WTC11 (cell line): ENCODE measurements around the gene DGKQ. TPM values are rescaled to one million over a fixed set of nuclear protein-coding genes. Genes with fewer than 3 reads are reported as not detected.

Source experiments
- ATAC-seq: fragments of 200-7000 bp; cut with Tn5 transposase; 2 replicates; pipeline ENCODE4 v1.10.0; 2021; ENCODE audit warnings: mild to moderate bottlenecking, moderate library complexity
- CTCF ChIA-PET: fragments of 300-600 bp; sonication (Branson Sonifier 250); formaldehyde crosslinking; loops from one replicate; lab custom pipeline; 2021; ENCODE audit warnings: antibody characterized with exemption; lab: Charles Lee
- POLR2A ChIA-PET: fragments of 350-600 bp; sonication (Branson Sonifier 250); formaldehyde crosslinking; loops from one replicate; lab custom pipeline; 2021; ENCODE audit warnings: antibody characterized with exemption; lab: Charles Lee
- DNase-seq: peaks from one replicate; pipeline ENCODE4 v3.0.0; 2021; ENCODE audit warnings: low spot score
- H3K27ac Mint-ChIP-seq: 2 replicates; pipeline ENCODE4 v1.8.0; 2021; ENCODE audit warnings: mixed read lengths
- H3K27me3 Mint-ChIP-seq: 2 replicates; pipeline ENCODE4 v1.8.0; 2021; ENCODE audit warnings: low read depth, mild to moderate bottlenecking, moderate library complexity, mixed read lengths
- H3K36me3 Mint-ChIP-seq: 2 replicates; pipeline ENCODE4 v1.8.0; 2021; ENCODE audit warnings: mixed read lengths
- H3K4me1 Mint-ChIP-seq: 2 replicates; pipeline ENCODE4 v1.8.0; 2022; ENCODE audit warnings: mixed read lengths
- H3K4me3 Mint-ChIP-seq: 2 replicates; pipeline ENCODE4 v1.8.0; 2021; ENCODE audit warnings: mild to moderate bottlenecking, moderate library complexity, mixed read lengths
- H3K9me3 Mint-ChIP-seq: 2 replicates; pipeline ENCODE4 v1.8.0; 2021; ENCODE audit warnings: mixed read lengths
- CBFB ChIP-seq: sonication (generic); formaldehyde crosslinking; IDR thresholded peaks from 2 replicates; pipeline ENCODE4 v1.8.1; 2022; ENCODE audit warnings: mild to moderate bottlenecking, low read depth, missing genetic modification reagents
- CREB1 ChIP-seq: sonication (generic); formaldehyde crosslinking; IDR thresholded peaks from 2 replicates; pipeline ENCODE4 v1.8.0; 2023; ENCODE audit warnings: mild to moderate bottlenecking, missing genetic modification reagents
- ELF4 ChIP-seq: sonication (generic); formaldehyde crosslinking; IDR thresholded peaks from 2 replicates; pipeline ENCODE4 v1.8.1; 2022; ENCODE audit warnings: low read depth, mild to moderate bottlenecking, moderate library complexity, missing genetic modification reagents
- GABPB1 ChIP-seq: sonication (generic); formaldehyde crosslinking; IDR thresholded peaks from 2 replicates; pipeline ENCODE4 v1.8.1; 2023; ENCODE audit warnings: mild to moderate bottlenecking, missing genetic modification reagents
- GTF2I ChIP-seq: fragments of 250-450 bp; sonication (Bioruptor Pico); conservative IDR thresholded peaks from 2 replicates; pipeline ENCODE4 v1.4.0; 2021; ENCODE audit warnings: mild to moderate bottlenecking
- IRF2 ChIP-seq: sonication (generic); formaldehyde crosslinking; IDR thresholded peaks from 2 replicates; pipeline ENCODE4 v1.8.0; 2022; ENCODE audit warnings: low read depth, missing genetic modification reagents, borderline replicate concordance
- NFATC4 ChIP-seq: fragments of 250-450 bp; sonication (Bioruptor Pico); IDR thresholded peaks from 2 replicates; pipeline ENCODE4 v1.9.0; 2021; ENCODE audit warnings: mild to moderate bottlenecking
- NFYB ChIP-seq: sonication (generic); formaldehyde crosslinking; conservative IDR thresholded peaks from 2 replicates; pipeline ENCODE4 v1.8.0; 2022; ENCODE audit warnings: low read depth, missing genetic modification reagents
- NR3C1 ChIP-seq: sonication (generic); formaldehyde crosslinking; conservative IDR thresholded peaks from 2 replicates; pipeline ENCODE4 v1.8.1; 2023; ENCODE audit warnings: low read depth, mild to moderate bottlenecking, missing genetic modification reagents
- PRRX2 ChIP-seq: fragments of 250-450 bp; sonication (Bioruptor Pico); IDR thresholded peaks from 2 replicates; pipeline ENCODE4 v1.8.0; 2021; ENCODE audit warnings: mild to moderate bottlenecking
- RELA ChIP-seq: sonication (generic); formaldehyde crosslinking; IDR thresholded peaks from 2 replicates; pipeline ENCODE4 v1.8.1; 2022; ENCODE audit warnings: missing genetic modification reagents, mild to moderate bottlenecking, borderline replicate concordance
- RORB ChIP-seq: fragments of 250-450 bp; sonication (Bioruptor Pico); IDR thresholded peaks from 2 replicates; pipeline ENCODE4 v1.9.0; 2021; ENCODE audit warnings: mild to moderate bottlenecking
- SMAD3 ChIP-seq: sonication (generic); formaldehyde crosslinking; IDR thresholded peaks from 2 replicates; pipeline ENCODE4 v1.8.0; 2022; ENCODE audit warnings: missing genetic modification reagents, mild to moderate bottlenecking, borderline replicate concordance
- SP1 ChIP-seq: sonication (generic); formaldehyde crosslinking; conservative IDR thresholded peaks from 2 replicates; pipeline ENCODE4 v1.8.1; 2022; ENCODE audit warnings: missing genetic modification reagents
- TEAD4 ChIP-seq: sonication (generic); formaldehyde crosslinking; IDR thresholded peaks from 2 replicates; pipeline ENCODE4 v1.8.0; 2022; ENCODE audit warnings: mild to moderate bottlenecking, missing genetic modification reagents
- TP53 ChIP-seq: sonication (generic); formaldehyde crosslinking; IDR thresholded peaks from 2 replicates; pipeline ENCODE4 v1.8.1; 2023; ENCODE audit warnings: mild to moderate bottlenecking, missing genetic modification reagents
- ZBTB21 ChIP-seq: sonication (generic); formaldehyde crosslinking; IDR thresholded peaks from 2 replicates; pipeline ENCODE4 v1.8.1; 2023; ENCODE audit warnings: mild to moderate bottlenecking, missing genetic modification reagents, borderline replicate concordance
- ZNF232 ChIP-seq: sonication (generic); formaldehyde crosslinking; IDR thresholded peaks from 2 replicates; pipeline ENCODE4 v1.8.0; 2022; ENCODE audit warnings: mild to moderate bottlenecking, missing genetic modification reagents
- ZNF396 ChIP-seq: fragments of 250-450 bp; sonication (Bioruptor Pico); IDR thresholded peaks from 2 replicates; pipeline ENCODE4 v1.8.0; 2021; ENCODE audit warnings: mild to moderate bottlenecking, moderate library complexity, borderline replicate concordance
- total RNA-seq: library from RNA; stranded (reverse); gene quantifications from 3 replicates; pipeline ENCODE4 v1.2.3, GENCODE V29; 2021
- TF ChIP-seq, protein P1 (sequence below): sonication (generic); formaldehyde crosslinking; IDR thresholded peaks from 2 replicates; pipeline ENCODE4 v1.8.0; 2022; ENCODE audit warnings: mild to moderate bottlenecking, missing genetic modification reagents
- TF ChIP-seq, protein P2 (sequence below): sonication (generic); formaldehyde crosslinking; IDR thresholded peaks from 2 replicates; pipeline ENCODE4 v1.8.1; 2023; ENCODE audit warnings: mild to moderate bottlenecking, moderate library complexity, missing genetic modification reagents
- TF ChIP-seq, protein P3 (sequence below): fragments of 250-450 bp; sonication (Bioruptor Pico); IDR thresholded peaks from 2 replicates; pipeline ENCODE4 v1.9.0; 2021; ENCODE audit warnings: mild to moderate bottlenecking
- TF ChIP-seq, protein P4 (sequence below): sonication (generic); formaldehyde crosslinking; IDR thresholded peaks from 2 replicates; pipeline ENCODE4 v1.8.1; 2023; ENCODE audit warnings: mild to moderate bottlenecking, missing genetic modification reagents
- TF ChIP-seq, protein P5 (sequence below): sonication (generic); formaldehyde crosslinking; IDR thresholded peaks from 2 replicates; pipeline ENCODE4 v1.8.0; 2022; ENCODE audit warnings: mild to moderate bottlenecking, missing genetic modification reagents
- TF ChIP-seq, protein P6 (sequence below): sonication (generic); formaldehyde crosslinking; IDR thresholded peaks from 2 replicates; pipeline ENCODE4 v1.8.1; 2022; ENCODE audit warnings: missing genetic modification reagents, borderline replicate concordance

DGKQ gene
- total RNA-seq, 1 experiment from 2014 or later, result 19.3 TPM

DNA sequence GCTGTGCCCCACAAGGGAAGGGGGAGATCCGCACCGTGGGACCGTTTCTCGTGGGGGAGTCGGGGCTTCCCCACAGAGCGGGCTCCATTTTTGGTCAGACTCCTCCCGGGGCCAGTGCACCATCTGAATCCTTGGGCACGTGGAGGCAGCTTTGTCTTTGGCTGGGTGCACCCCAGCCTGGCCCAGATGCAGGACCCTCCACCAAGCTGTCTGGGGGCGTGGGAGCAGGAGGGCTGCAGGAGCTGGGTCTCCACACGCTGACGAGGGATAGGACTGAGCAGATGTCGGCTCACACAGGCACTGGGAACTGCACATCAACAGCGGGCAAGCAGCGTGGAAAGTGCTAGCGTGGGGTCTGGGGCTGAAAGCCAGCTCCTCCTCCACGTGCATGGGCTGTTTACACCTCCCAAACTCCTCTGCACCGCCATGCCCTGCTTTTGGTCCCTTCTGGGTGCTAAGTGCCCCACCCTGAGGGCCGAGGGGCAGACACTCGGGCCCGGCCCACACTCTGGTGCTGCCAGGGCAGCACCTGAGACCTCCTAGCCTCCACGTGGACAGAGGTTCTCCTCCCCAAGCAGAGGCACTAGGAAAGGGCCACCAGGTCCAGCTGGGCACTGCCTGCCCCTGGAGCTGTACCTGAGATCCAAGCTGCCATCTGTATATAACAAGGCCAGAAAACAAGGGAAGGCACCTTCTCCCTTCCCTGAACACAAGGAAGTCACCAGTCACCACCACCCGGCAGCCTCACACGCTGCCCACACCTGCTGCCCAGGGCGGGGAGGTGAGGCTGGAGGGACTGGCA, 13.8 kb downstream of the DGKQ start:
- ChIA-PET CTCF (no interaction called here), POLR2A (interaction anchor here (0.6 kb wide), 1 partner anchor 17 kb away, joined by 4 read pairs; no protein-coding TSS in a partner anchor)
- Mint-ChIP-seq H3K9me3 (no peaks in the 10 kb centered on the region), H3K4me1 (no peaks in the 10 kb centered on the region), H3K36me3 (no peaks in the 10 kb centered on the region), H3K27me3 (no peaks in the 10 kb centered on the region), H3K4me3 (no peak overlapping the region), H3K27ac (no peak overlapping the region)
- no peak for DNase-seq
- no peak for ATAC-seq
- TF ChIP-seq, protein P1, sequence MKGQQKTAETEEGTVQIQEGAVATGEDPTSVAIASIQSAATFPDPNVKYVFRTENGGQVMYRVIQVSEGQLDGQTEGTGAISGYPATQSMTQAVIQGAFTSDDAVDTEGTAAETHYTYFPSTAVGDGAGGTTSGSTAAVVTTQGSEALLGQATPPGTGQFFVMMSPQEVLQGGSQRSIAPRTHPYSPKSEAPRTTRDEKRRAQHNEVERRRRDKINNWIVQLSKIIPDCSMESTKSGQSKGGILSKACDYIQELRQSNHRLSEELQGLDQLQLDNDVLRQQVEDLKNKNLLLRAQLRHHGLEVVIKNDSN, result no peak
- TF ChIP-seq, protein P2, sequence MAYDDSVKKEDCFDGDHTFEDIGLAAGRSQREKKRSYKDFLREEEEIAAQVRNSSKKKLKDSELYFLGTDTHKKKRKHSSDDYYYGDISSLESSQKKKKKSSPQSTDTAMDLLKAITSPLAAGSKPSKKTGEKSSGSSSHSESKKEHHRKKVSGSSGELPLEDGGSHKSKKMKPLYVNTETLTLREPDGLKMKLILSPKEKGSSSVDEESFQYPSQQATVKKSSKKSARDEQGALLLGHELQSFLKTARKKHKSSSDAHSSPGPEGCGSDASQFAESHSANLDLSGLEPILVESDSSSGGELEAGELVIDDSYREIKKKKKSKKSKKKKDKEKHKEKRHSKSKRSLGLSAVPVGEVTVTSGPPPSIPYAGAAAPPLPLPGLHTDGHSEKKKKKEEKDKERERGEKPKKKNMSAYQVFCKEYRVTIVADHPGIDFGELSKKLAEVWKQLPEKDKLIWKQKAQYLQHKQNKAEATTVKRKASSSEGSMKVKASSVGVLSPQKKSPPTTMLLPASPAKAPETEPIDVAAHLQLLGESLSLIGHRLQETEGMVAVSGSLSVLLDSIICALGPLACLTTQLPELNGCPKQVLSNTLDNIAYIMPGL (CRISPR knock-in tag), result no peak
- TF ChIP-seq SMAD3 (CRISPR knock-in tag) (no peak), NR3C1 (CRISPR knock-in tag) (no peak), NFYB (CRISPR knock-in tag) (no peak), CBFB (CRISPR knock-in tag) (no peak), GTF2I (CRISPR knock-in tag) (no peak), NFATC4 (no peak), ELF4 (no peak), GABPB1 (CRISPR knock-in tag) (no peak), IRF2 (CRISPR knock-in tag) (no peak), PRRX2 (CRISPR knock-in tag) (no peak), TP53 (no peak)
- TF ChIP-seq, protein P3, sequence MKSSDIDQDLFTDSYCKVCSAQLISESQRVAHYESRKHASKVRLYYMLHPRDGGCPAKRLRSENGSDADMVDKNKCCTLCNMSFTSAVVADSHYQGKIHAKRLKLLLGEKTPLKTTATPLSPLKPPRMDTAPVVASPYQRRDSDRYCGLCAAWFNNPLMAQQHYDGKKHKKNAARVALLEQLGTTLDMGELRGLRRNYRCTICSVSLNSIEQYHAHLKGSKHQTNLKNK (CRISPR knock-in tag), result no peak
- TF ChIP-seq, protein P4, sequence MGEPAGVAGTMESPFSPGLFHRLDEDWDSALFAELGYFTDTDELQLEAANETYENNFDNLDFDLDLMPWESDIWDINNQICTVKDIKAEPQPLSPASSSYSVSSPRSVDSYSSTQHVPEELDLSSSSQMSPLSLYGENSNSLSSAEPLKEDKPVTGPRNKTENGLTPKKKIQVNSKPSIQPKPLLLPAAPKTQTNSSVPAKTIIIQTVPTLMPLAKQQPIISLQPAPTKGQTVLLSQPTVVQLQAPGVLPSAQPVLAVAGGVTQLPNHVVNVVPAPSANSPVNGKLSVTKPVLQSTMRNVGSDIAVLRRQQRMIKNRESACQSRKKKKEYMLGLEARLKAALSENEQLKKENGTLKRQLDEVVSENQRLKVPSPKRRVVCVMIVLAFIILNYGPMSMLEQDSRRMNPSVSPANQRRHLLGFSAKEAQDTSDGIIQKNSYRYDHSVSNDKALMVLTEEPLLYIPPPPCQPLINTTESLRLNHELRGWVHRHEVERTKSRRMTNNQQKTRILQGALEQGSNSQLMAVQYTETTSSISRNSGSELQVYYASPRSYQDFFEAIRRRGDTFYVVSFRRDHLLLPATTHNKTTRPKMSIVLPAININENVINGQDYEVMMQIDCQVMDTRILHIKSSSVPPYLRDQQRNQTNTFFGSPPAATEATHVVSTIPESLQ (CRISPR knock-in tag), result no peak

DNA sequence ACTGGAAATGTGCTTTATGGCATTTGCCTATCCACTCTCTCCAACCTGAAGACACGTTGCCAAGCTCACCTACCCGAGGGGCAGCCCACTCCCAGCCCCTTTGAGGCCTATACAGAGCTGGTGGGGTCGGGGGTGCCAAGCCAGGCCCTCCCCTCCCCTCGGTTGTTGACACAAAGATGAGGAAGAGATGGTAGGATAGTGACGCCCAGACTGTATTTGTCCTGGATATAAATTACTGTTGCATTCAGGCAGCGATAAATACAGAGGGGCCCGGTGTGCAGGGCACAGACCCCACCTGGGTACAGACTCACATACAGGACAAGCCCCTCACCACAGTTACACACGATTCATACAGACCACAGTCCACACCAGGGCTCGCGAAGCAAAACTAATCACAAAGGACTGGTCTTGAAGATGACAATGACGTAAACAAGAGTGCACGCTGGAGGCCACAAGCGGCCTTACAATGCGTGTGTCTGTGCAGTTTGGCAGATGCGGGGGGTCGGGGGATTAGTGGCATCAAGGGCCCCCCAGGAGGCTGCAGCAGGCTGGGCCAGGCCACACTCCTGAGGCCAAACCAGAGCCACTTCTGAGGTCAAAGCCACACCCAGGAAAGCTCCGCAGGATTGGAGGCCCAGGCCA, 14.6 kb downstream of the DGKQ start:
- Mint-ChIP-seq H3K9me3 (no peaks in the 10 kb centered on the region), H3K4me3 (no peak overlapping the region), H3K27ac (peak overlapping the region; percentile 42; the same call in 1 of the 2 replicates), H3K36me3 (no peaks in the 10 kb centered on the region), H3K27me3 (no peaks in the 10 kb centered on the region), H3K4me1 (no peaks in the 10 kb centered on the region)
- ChIA-PET POLR2A (interaction anchor here (0.6 kb wide), 1 partner anchor 17 kb away, joined by 4 read pairs; no protein-coding TSS in a partner anchor), CTCF (no interaction called here)
- no peak for ATAC-seq
- DNase-seq, result no peak
- TF ChIP-seq, protein P2 (CRISPR knock-in tag), result no peak
- TF ChIP-seq, protein P5, sequence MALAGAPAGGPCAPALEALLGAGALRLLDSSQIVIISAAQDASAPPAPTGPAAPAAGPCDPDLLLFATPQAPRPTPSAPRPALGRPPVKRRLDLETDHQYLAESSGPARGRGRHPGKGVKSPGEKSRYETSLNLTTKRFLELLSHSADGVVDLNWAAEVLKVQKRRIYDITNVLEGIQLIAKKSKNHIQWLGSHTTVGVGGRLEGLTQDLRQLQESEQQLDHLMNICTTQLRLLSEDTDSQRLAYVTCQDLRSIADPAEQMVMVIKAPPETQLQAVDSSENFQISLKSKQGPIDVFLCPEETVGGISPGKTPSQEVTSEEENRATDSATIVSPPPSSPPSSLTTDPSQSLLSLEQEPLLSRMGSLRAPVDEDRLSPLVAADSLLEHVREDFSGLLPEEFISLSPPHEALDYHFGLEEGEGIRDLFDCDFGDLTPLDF (CRISPR knock-in tag), result no peak
- TF ChIP-seq ZBTB21 (CRISPR knock-in tag), result no peak
- no peak for TF ChIP-seq CREB1 (CRISPR knock-in tag)
- TF ChIP-seq ZNF396, result no peak
- TF ChIP-seq NFATC4, result no peak
- TF ChIP-seq, protein P6, sequence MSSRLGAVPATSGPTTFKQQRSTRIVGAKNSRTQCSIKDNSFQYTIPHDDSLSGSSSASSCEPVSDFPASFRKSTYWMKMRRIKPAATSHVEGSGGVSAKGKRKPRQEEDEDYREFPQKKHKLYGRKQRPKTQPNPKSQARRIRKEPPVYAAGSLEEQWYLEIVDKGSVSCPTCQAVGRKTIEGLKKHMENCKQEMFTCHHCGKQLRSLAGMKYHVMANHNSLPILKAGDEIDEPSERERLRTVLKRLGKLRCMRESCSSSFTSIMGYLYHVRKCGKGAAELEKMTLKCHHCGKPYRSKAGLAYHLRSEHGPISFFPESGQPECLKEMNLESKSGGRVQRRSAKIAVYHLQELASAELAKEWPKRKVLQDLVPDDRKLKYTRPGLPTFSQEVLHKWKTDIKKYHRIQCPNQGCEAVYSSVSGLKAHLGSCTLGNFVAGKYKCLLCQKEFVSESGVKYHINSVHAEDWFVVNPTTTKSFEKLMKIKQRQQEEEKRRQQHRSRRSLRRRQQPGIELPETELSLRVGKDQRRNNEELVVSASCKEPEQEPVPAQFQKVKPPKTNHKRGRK, result no peak
- no peak for TF ChIP-seq RELA
- TF ChIP-seq RORB (CRISPR knock-in tag), result no peak
- no peak for TF ChIP-seq ZNF232
- no peak for TF ChIP-seq TEAD4
- no peak for TF ChIP-seq IRF2 (CRISPR knock-in tag)
- TF ChIP-seq SP1 (CRISPR knock-in tag), result no peak
- no peak for TF ChIP-seq GTF2I (CRISPR knock-in tag)
- TF ChIP-seq GABPB1 (CRISPR knock-in tag), result no peak
